Measurements from ENCODE around the gene ZNF830.
"Not testable (repeated sequence)": the region's sequence is repeated elsewhere in the genome, so short reads cannot be mapped to it uniquely, and the experiment has no call there.

Gene ZNF830

GRCh38 chr17:34961093-34961911 lies at the start of gene ZNF830, which contains the start of gene CCT6B:
TSS of gene ZNF830 (plus strand) at chr17:34961540. CDS start at chr17:34961567, 27 bp downstream.
TSS of gene CCT6B (minus strand) at chr17:34961460. CDS start at chr17:34961393, 67 bp downstream.
- peak; percentile 93 for DNase-seq (ENCODE audit: low spot score)

- no peak for DNase-seq (ENCODE audit: low spot score)
Observed at GRCh38 chr17:34913001-34913400, 48.3 kb upstream of the ZNF830 start.

GRCh38 chr17:34916120-34916519 lies 45.2 kb upstream of the ZNF830 start:
- DNase-seq (ENCODE audit: low spot score): no peak

GRCh38 chr17:34917381-34917780 lies 44.0 kb upstream of the ZNF830 start:
- no peak for DNase-seq (ENCODE audit: low spot score)

GRCh38 chr17:34920676-34921075 lies 40.7 kb upstream of the ZNF830 start:
- no peak for DNase-seq (ENCODE audit: low spot score)

- DNase-seq (ENCODE audit: low spot score): no peak
Observed at GRCh38 chr17:34926661-34927060, 34.7 kb upstream of the ZNF830 start.

- DNase-seq (ENCODE audit: low spot score): no peak
Observed at GRCh38 chr17:34930283-34930682, 31.1 kb upstream of the ZNF830 start.

- not testable (repeated sequence) for DNase-seq (ENCODE audit: low spot score)
Observed at GRCh38 chr17:34950780-34951179, 10.6 kb upstream of the ZNF830 start.

GRCh38 chr17:34958438-34958837 lies 2.9 kb upstream of the ZNF830 start:
- no peak for DNase-seq (ENCODE audit: low spot score)

- no peak for DNase-seq (ENCODE audit: low spot score)
Observed at GRCh38 chr17:34974179-34974578, 12.8 kb downstream of the ZNF830 start.

GRCh38 chr17:34974794-34975785 lies 13.8 kb downstream of the ZNF830 start:
- no peak for DNase-seq (ENCODE audit: low spot score)

- no peak for DNase-seq (ENCODE audit: low spot score)
Observed at GRCh38 chr17:34979153-34979552, 17.8 kb downstream of the ZNF830 start.

GRCh38 chr17:34979650-34980352 lies 18.5 kb downstream of the ZNF830 start:
- no peak for DNase-seq (ENCODE audit: low spot score)

- DNase-seq (ENCODE audit: low spot score): peak; percentile 89
Observed at GRCh38 chr17:34980353-34980680, 19.0 kb downstream of the ZNF830 start, which contains the start of gene LIG3. TSS of gene LIG3 (plus strand) at chr17:34980512. CDS start at chr17:34983006, 2,494 bp downstream.

GRCh38 chr17:34980681-34981537 lies 19.6 kb downstream of the ZNF830 start:
- peak; percentile 82 for DNase-seq (ENCODE audit: low spot score)

GRCh38 chr17:34981538-34982241 lies 20.4 kb downstream of the ZNF830 start:
- DNase-seq (ENCODE audit: low spot score): no peak

GRCh38 chr17:34987232-34987631 lies 25.9 kb downstream of the ZNF830 start:
- DNase-seq (ENCODE audit: low spot score): no peak

- DNase-seq (ENCODE audit: low spot score): no peak
Observed at GRCh38 chr17:34988644-34989043, 27.3 kb downstream of the ZNF830 start.

GRCh38 chr17:34989473-34989872 lies 28.1 kb downstream of the ZNF830 start:
- DNase-seq (ENCODE audit: low spot score): no peak

GRCh38 chr17:34990921-34991365 lies 29.6 kb downstream of the ZNF830 start:
- no peak for DNase-seq (ENCODE audit: low spot score)
